ENCODE measurements around the gene RAB27A. TPM values are rescaled to one million over a fixed set of nuclear protein-coding genes. Genes with fewer than 3 reads are reported as not detected.

RAB27A gene
- total and polyA plus RNA-seq, 2 of the 13 experiments (the other 11 are each of a cell fraction or from before 2014, with no cell fraction given): 3.4 to 8.1 TPM

- no peak for TF ChIP-seq MXD1 (CRISPR knock-in tag; IDR thresholded peaks at IDR 0.05)
These were observed 59.5 kb downstream of the RAB27A start (continued) for GRCh38 chr15:55230051-55230670.

GRCh38 chr15:55226127-55226526, 63.5 kb downstream of the RAB27A start:
- H3K4me1 ChIP-seq (ENCODE audit: insufficient read depth, low read length): peaks cover 16% of the 10 kb centered on the region
- FAIRE-seq: no peak
- no peak overlapping the region for H2AFZ ChIP-seq (ENCODE audit: low read length)
- ATAC-seq: no peak
- no peak overlapping the region for H3K4me2 ChIP-seq (ENCODE audit: low read depth, low read length)
- WGBS (ENCODE audit: low lambda C conversion rate): 100% methylated on average over 2 of the region's 2 CpGs
- POLR2A ChIA-PET: no interaction called here
- H3K9ac ChIP-seq (ENCODE audit: insufficient read depth, low read depth, low read length): no peak overlapping the region
- intact Hi-C loops (cut with micrococcal nuclease; ENCODE audit: unreplicated experiment): no loop called here
- no peak overlapping the region for H3K4me3 ChIP-seq (replicated peaks in 1 of 3; ENCODE audit: insufficient read depth in 1 of 3, low read depth in 2 of 3, low read length in 3 of 3)
- H3K36me3 ChIP-seq (replicated peaks in 1 of 2; ENCODE audit: control insufficient read depth in 1 of 2, insufficient read depth in 2 of 2, low read length in 2 of 2): no peaks in the 10 kb centered on the region
- no peak for DNase-seq (ENCODE audit: low spot score)
- no TSS peak for BruUV-seq (replicated peaks)
- H3K9me3 ChIP-seq (ENCODE audit: low read length): no peaks in the 10 kb centered on the region
- in situ Hi-C loops (cut with HindIII; ENCODE audit: extremely low pct_ligation_motif_present, low pct_unique_long_range_greater_than_20kb): no loop called here
- no peaks in the 10 kb centered on the region for H4K20me1 ChIP-seq (ENCODE audit: insufficient read depth, low read length)
- CTCF ChIA-PET (ENCODE audit: low intra/inter-chr PET ratio, low total read pairs): no interaction called here
- H3K27me3 ChIP-seq (ENCODE audit: control insufficient read depth in 1 of 2, insufficient read depth in 2 of 2, low read length in 2 of 2): no peaks in the 10 kb centered on the region
- H3K27ac ChIP-seq (ENCODE audit: extremely low read length, insufficient read depth, low read length): no peak overlapping the region
- H3K79me2 ChIP-seq (ENCODE audit: insufficient read depth, low read length): no peaks in the 10 kb centered on the region
- TF ChIP-seq FLYWCH1 (CRISPR knock-in tag; IDR thresholded peaks at IDR 0.05) (no peak), PHF20 (CRISPR knock-in tag; IDR thresholded peaks at IDR 0.05) (no peak), THAP9 (CRISPR knock-in tag; IDR thresholded peaks at IDR 0.05; ENCODE audit: borderline replicate concordance) (no peak), GPN1 (CRISPR knock-in tag; IDR thresholded peaks at IDR 0.05; ENCODE audit: borderline replicate concordance) (no peak), ERF (CRISPR knock-in tag; IDR thresholded peaks at IDR 0.05) (no peak), CBFB (CRISPR knock-in tag; IDR thresholded peaks at IDR 0.05) (no peak), EED (CRISPR knock-in tag; IDR thresholded peaks at IDR 0.05) (no peak), ZBTB20 (CRISPR knock-in tag; IDR thresholded peaks at IDR 0.05; ENCODE audit: borderline replicate concordance, low read depth) (no peak), ZNF589 (CRISPR knock-in tag; conservative IDR thresholded peaks at IDR 0.05) (no peak), ZBTB42 (CRISPR knock-in tag; IDR thresholded peaks at IDR 0.05) (no peak), SMAD9 (CRISPR knock-in tag; IDR thresholded peaks at IDR 0.05) (no peak), NFRKB (IDR thresholded peaks at IDR 0.05) (no peak), MZF1 (CRISPR knock-in tag; IDR thresholded peaks at IDR 0.05; ENCODE audit: borderline replicate concordance) (no peak)
